Sigmoid colon (tissue), 4 donors: Measurements from ENCODE around the gene EIF4EBP2.

ENCODE experiments used
- EP300 ChIP-seq, 4 donors: sonication (generic); formaldehyde crosslinking; IDR thresholded peaks; one replicate each; pipeline ENCODE4 v1.6.1; 2017; ENCODE audit warnings: antibody characterized with exemption in 4 of 4
- POLR2A ChIP-seq, 2 donors: fragments of 450-650 bp; IDR thresholded peaks; one replicate each; pipeline ENCODE4 v1.6.1; 2016; ENCODE audit warnings: antibody characterized with exemption in 2 of 2, mild to moderate bottlenecking in 2 of 2, moderate library complexity in 2 of 2
- POLR2AphosphoS5 ChIP-seq, 4 donors: sonication (generic); formaldehyde crosslinking; IDR thresholded peaks; one replicate each; pipeline ENCODE4 v1.6.1; 2017; ENCODE audit warnings: antibody characterized with exemption in 4 of 4
- TF ChIP-seq, protein P1 (sequence below), 4 experiments: fragments of 450-650 bp in 3 of 4; fragments of 200-600 bp in 1 of 4; IDR thresholded peaks; one replicate each; pipeline ENCODE4 v1.5.1; 2016 to 2019; ENCODE audit warnings: antibody characterized with exemption in 4 of 4, mild to moderate bottlenecking in 3 of 4, moderate library complexity in 2 of 4

DNA sequence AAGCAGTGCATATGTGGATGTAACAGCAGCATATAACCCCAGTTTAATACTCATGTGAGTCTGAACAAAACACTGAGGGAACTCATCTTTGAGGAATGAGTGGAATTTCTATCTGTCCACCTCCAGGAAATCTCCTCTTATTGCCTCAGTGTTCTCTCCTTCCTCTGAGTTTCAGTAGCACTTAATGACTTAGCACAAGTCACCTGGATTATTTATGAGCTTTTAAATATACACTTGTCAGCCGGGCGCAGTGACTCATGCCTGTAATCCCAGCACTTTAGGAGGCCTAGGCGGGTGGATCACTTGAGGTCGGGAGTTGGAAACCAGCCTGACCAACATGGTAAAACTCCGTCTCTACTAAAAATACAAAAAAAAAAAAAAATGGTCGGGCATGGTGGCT is 25.8 kb upstream of the EIF4EBP2 start:
- TF ChIP-seq, protein P1, sequence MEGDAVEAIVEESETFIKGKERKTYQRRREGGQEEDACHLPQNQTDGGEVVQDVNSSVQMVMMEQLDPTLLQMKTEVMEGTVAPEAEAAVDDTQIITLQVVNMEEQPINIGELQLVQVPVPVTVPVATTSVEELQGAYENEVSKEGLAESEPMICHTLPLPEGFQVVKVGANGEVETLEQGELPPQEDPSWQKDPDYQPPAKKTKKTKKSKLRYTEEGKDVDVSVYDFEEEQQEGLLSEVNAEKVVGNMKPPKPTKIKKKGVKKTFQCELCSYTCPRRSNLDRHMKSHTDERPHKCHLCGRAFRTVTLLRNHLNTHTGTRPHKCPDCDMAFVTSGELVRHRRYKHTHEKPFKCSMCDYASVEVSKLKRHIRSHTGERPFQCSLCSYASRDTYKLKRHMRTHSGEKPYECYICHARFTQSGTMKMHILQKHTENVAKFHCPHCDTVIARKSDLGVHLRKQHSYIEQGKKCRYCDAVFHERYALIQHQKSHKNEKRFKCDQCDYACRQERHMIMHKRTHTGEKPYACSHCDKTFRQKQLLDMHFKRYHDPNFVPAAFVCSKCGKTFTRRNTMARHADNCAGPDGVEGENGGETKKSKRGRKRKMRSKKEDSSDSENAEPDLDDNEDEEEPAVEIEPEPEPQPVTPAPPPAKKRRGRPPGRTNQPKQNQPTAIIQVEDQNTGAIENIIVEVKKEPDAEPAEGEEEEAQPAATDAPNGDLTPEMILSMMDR (IDR thresholded peaks at IDR 0.05): no peak
- TF ChIP-seq POLR2A (IDR thresholded peaks at IDR 0.05) (no peak), EP300 (IDR thresholded peaks at IDR 0.05) (peak in 1 of 4 donors; percentile 53), POLR2AphosphoS5 (IDR thresholded peaks at IDR 0.05) (peak in 3 of 4 donors; percentile 49 to 76 (median 61))
